KOPT-K1 (cell line): Measurements from ENCODE around the gene MYL6.
"Not testable (repeated sequence)": the region's sequence is repeated elsewhere in the genome, so short reads cannot be mapped to it uniquely, and the experiment has no call there.

Experiments
- H3K27ac ChIP-seq: fragments of 200-600 bp; sonication (generic); 2 replicates; pipeline ENCODE4 v1.5.1; 2016; ENCODE audit warnings: antibody characterized with exemption, mild to moderate bottlenecking, low read depth, low read length; ENCODE audit not compliant: poor library complexity, severe bottlenecking
- H3K36me3 ChIP-seq: fragments of 200-600 bp; sonication (generic); 2 replicates; pipeline ENCODE4 v1.5.1; 2017; ENCODE audit warnings: antibody characterized with exemption, mild to moderate bottlenecking, low read length, moderate library complexity; ENCODE audit not compliant: insufficient read depth
- H3K9me3 ChIP-seq: fragments of 200-600 bp; sonication (generic); 2 replicates; pipeline ENCODE4 v1.5.1; 2017; ENCODE audit warnings: antibody characterized with exemption, low read length, mild to moderate bottlenecking; ENCODE audit not compliant: insufficient read depth, poor library complexity, severe bottlenecking

Gene MYL6

GRCh38 chr12:56158029-56158925 is at the start of gene MYL6:
MYL6 (plus strand) TSS chr12:56158359; CDS start chr12:56158402, 43 bp downstream.
- H3K9me3 ChIP-seq = no peaks in the 10 kb centered on the region
- H3K27ac ChIP-seq = peak within 1 kb of the TSS; percentile 82
- H3K36me3 ChIP-seq = peaks cover 65% of the 10 kb centered on the region

GRCh38 chr12:56110571-56110970 is 47.6 kb upstream of the MYL6 start:
- H3K27ac ChIP-seq = no peak overlapping the region
- H3K9me3 ChIP-seq = peaks cover 6% of the 10 kb centered on the region
- H3K36me3 ChIP-seq = peaks cover 90% of the 10 kb centered on the region

- no peak overlapping the region for H3K27ac ChIP-seq
- peaks cover 6% of the 10 kb centered on the region for H3K9me3 ChIP-seq
- H3K36me3 ChIP-seq = peaks cover 55% of the 10 kb centered on the region
These were observed 44.1 kb upstream of the MYL6 start for GRCh38 chr12:56114084-56114483.

- Histone ChIP-seq H3K27ac (peak overlapping the region; percentile 84), H3K36me3 (peaks cover 51% of the 10 kb centered on the region), H3K9me3 (peaks cover 6% of the 10 kb centered on the region)
These were observed 42.8 kb upstream of the MYL6 start for GRCh38 chr12:56115329-56115728.

- peak within 1 kb of the TSS; percentile 84 for H3K27ac ChIP-seq
- H3K9me3 ChIP-seq = peaks cover 6% of the 10 kb centered on the region
- H3K36me3 ChIP-seq = peaks cover 51% of the 10 kb centered on the region
These were observed 41.7 kb upstream of the MYL6 start, which contains the start of gene RPL41 for GRCh38 chr12:56116267-56117081. RPL41 (plus strand) TSS chr12:56116633.

- Histone ChIP-seq H3K36me3 (peaks cover 50% of the 10 kb centered on the region), H3K27ac (peak overlapping the region; percentile 84)
- H3K9me3 ChIP-seq = not testable (repeated sequence)
These were observed 41.0 kb upstream of the MYL6 start for GRCh38 chr12:56117082-56117706.

- H3K36me3 ChIP-seq = peaks cover 42% of the 10 kb centered on the region
- peaks cover 6% of the 10 kb centered on the region for H3K9me3 ChIP-seq
- H3K27ac ChIP-seq = peak within 1 kb of the TSS; percentile 84
These were observed 40.1 kb upstream of the MYL6 start, which contains the start of gene ZC3H10 for GRCh38 chr12:56117778-56118687. ZC3H10 (plus strand) TSS chr12:56118266; CDS start chr12:56120563, 2,297 bp downstream.

- Histone ChIP-seq H3K9me3 (peaks cover 6% of the 10 kb centered on the region), H3K36me3 (peaks cover 34% of the 10 kb centered on the region), H3K27ac (peak overlapping the region; percentile 64)
These were observed 39.3 kb upstream of the MYL6 start for GRCh38 chr12:56118688-56119357.

GRCh38 chr12:56119361-56119796 is 38.8 kb upstream of the MYL6 start:
- Histone ChIP-seq H3K9me3 (peaks cover 6% of the 10 kb centered on the region), H3K27ac (peak overlapping the region; percentile 64), H3K36me3 (peaks cover 29% of the 10 kb centered on the region)

- Histone ChIP-seq H3K27ac (no peak overlapping the region), H3K9me3 (peaks cover 2% of the 10 kb centered on the region), H3K36me3 (peaks cover 26% of the 10 kb centered on the region)
These were observed 37.9 kb upstream of the MYL6 start for GRCh38 chr12:56120158-56120846.

- Histone ChIP-seq H3K27ac (no peak overlapping the region), H3K36me3 (peaks cover 26% of the 10 kb centered on the region), H3K9me3 (no peaks in the 10 kb centered on the region)
These were observed 36.8 kb upstream of the MYL6 start for GRCh38 chr12:56121204-56121870.

GRCh38 chr12:56122637-56123036 is 35.5 kb upstream of the MYL6 start:
- Histone ChIP-seq H3K9me3 (no peaks in the 10 kb centered on the region), H3K27ac (no peak overlapping the region), H3K36me3 (peaks cover 26% of the 10 kb centered on the region)

GRCh38 chr12:56124133-56124532 is 34.0 kb upstream of the MYL6 start:
- H3K36me3 ChIP-seq = peaks cover 26% of the 10 kb centered on the region
- no peaks in the 10 kb centered on the region for H3K9me3 ChIP-seq
- no peak overlapping the region for H3K27ac ChIP-seq
